HTR-8/SVneo (cell line): ENCODE data around the gene ALDH7A1.
"Not testable (repeated sequence)": the region's sequence is repeated elsewhere in the genome, so short reads cannot be mapped to it uniquely, and the experiment has no call there.

ENCODE experiments used
- DNase-seq: peaks from one replicate; pipeline ENCODE4 v3.0.0; 2011; ENCODE audit warnings: low spot score, mixed read lengths; ENCODE audit not compliant: insufficient read length
- FAIRE-seq: peaks from 2 replicates; lab custom pipeline; 2011; peaks lifted over from hg19 to GRCh38; lab: Jason Lieb, UNC

ALDH7A1 gene

GRCh38 chr5:126538579-126538978, 56.4 kb downstream of the ALDH7A1 start:
- FAIRE-seq (no peak), DNase-seq (no peak)

- DNase-seq (no peak), FAIRE-seq (no peak)
Observed at GRCh38 chr5:126536874-126537273, 58.1 kb downstream of the ALDH7A1 start.

- no peak for FAIRE-seq
Observed at GRCh38 chr5:126535856-126536545, 59.0 kb downstream of the ALDH7A1 start.

GRCh38 chr5:126534553-126534952, 60.5 kb downstream of the ALDH7A1 start:
- DNase-seq: no peak
- no peak for FAIRE-seq

More at GRCh38 chr5:126535856-126536545, 59.0 kb downstream of the ALDH7A1 start:
- no peak for DNase-seq

- no peak for FAIRE-seq
- no peak for DNase-seq
Observed at GRCh38 chr5:126531543-126532120, 63.4 kb downstream of the ALDH7A1 start.

- FAIRE-seq: no peak
- peak; percentile 27 for DNase-seq
Observed at GRCh38 chr5:126527892-126528291, 67.1 kb downstream of the ALDH7A1 start.

- FAIRE-seq (no peak), DNase-seq (no peak)
Observed at GRCh38 chr5:126527158-126527557, 67.9 kb downstream of the ALDH7A1 start.

- FAIRE-seq (no peak), DNase-seq (no peak)
Observed at GRCh38 chr5:126526493-126526892, 68.5 kb downstream of the ALDH7A1 start.

- FAIRE-seq: no peak
Observed at GRCh38 chr5:126525630-126526245, 69.3 kb downstream of the ALDH7A1 start.

GRCh38 chr5:126523818-126524510, 71.1 kb downstream of the ALDH7A1 start:
- FAIRE-seq (no peak), DNase-seq (no peak)

More at GRCh38 chr5:126525630-126526245, 69.3 kb downstream of the ALDH7A1 start:
- DNase-seq: no peak

GRCh38 chr5:126521130-126521529, 73.9 kb downstream of the ALDH7A1 start:
- no peak for DNase-seq
- FAIRE-seq: no peak

GRCh38 chr5:126520593-126520953, 74.4 kb downstream of the ALDH7A1 start:
- no peak for FAIRE-seq
- DNase-seq: no peak

GRCh38 chr5:126519637-126520592, 75.1 kb downstream of the ALDH7A1 start:
- no peak for FAIRE-seq
- no peak for DNase-seq

GRCh38 chr5:126519223-126519622, 75.8 kb downstream of the ALDH7A1 start:
- not testable (repeated sequence) for FAIRE-seq, DNase-seq

- no peak for FAIRE-seq
- no peak for DNase-seq
Observed at GRCh38 chr5:126516852-126517251, 78.2 kb downstream of the ALDH7A1 start.

GRCh38 chr5:126516133-126516532, 78.9 kb downstream of the ALDH7A1 start:
- FAIRE-seq (no peak), DNase-seq (peak; percentile 40)

GRCh38 chr5:126515337-126515736, 79.7 kb downstream of the ALDH7A1 start:
- DNase-seq: no peak
- FAIRE-seq: no peak

- FAIRE-seq (no peak), DNase-seq (no peak)
Observed at GRCh38 chr5:126514558-126515141, 80.4 kb downstream of the ALDH7A1 start.

GRCh38 chr5:126514131-126514557, 80.9 kb downstream of the ALDH7A1 start:
- DNase-seq (no peak), FAIRE-seq (no peak)
